Superior temporal gyrus (tissue), 1 donor: ENCODE results near the gene TIMM22.
"Not testable (repeated sequence)": the region's sequence is repeated elsewhere in the genome, so short reads cannot be mapped to it uniquely, and the experiment has no call there.

Experiments used
- DNase-seq: peaks from one replicate; pipeline ENCODE4 v3.0.0-alpha.2; 2016; ENCODE audit errors: extremely low spot score

The TIMM22 gene

GRCh38 chr17:973053-973452 lies 23.9 kb upstream of the TIMM22 start:
- no peak for DNase-seq

- DNase-seq = not testable (repeated sequence)
These were observed 22.2 kb upstream of the TIMM22 start for GRCh38 chr17:974778-975177.

GRCh38 chr17:975371-975915 lies 21.5 kb upstream of the TIMM22 start:
- DNase-seq = peak; percentile 9

GRCh38 chr17:976312-976711 lies 20.6 kb upstream of the TIMM22 start:
- DNase-seq = no peak

GRCh38 chr17:977166-977565 lies 19.8 kb upstream of the TIMM22 start:
- DNase-seq = no peak

- no peak for DNase-seq
These were observed 18.5 kb upstream of the TIMM22 start for GRCh38 chr17:978103-979093.

GRCh38 chr17:979212-979538 lies 17.8 kb upstream of the TIMM22 start:
- DNase-seq = no peak

- DNase-seq = peak; percentile 62
These were observed 17.2 kb upstream of the TIMM22 start, which contains the start of gene NXN for GRCh38 chr17:979539-980405. NXN (minus strand) TSS chr17:979776.

- DNase-seq = peak; percentile 95
These were observed 16.3 kb upstream of the TIMM22 start for GRCh38 chr17:980406-981291.

GRCh38 chr17:981292-981658 lies 15.7 kb upstream of the TIMM22 start:
- DNase-seq = no peak

GRCh38 chr17:983921-984320 lies 13.0 kb upstream of the TIMM22 start:
- DNase-seq = no peak

- DNase-seq = no peak
These were observed 10.5 kb upstream of the TIMM22 start for GRCh38 chr17:986322-986929.

- no peak for DNase-seq
These were observed 9.0 kb upstream of the TIMM22 start for GRCh38 chr17:987931-988330.

- no peak for DNase-seq
These were observed 8.4 kb upstream of the TIMM22 start for GRCh38 chr17:988561-988960.

GRCh38 chr17:992933-993332 lies 4.0 kb upstream of the TIMM22 start:
- DNase-seq = no peak

- not testable (repeated sequence) for DNase-seq
These were observed 1.6 kb upstream of the TIMM22 start for GRCh38 chr17:995324-995723.

GRCh38 chr17:998111-998510 lies 1.2 kb downstream of the TIMM22 start:
- DNase-seq = no peak

GRCh38 chr17:1000597-1001461 lies 3.9 kb downstream of the TIMM22 start:
- no peak for DNase-seq

GRCh38 chr17:1001640-1002411 lies 4.9 kb downstream of the TIMM22 start:
- no peak for DNase-seq
